Keratinocyte (primary cell): Measurements from ENCODE around the gene ANKFY1. TPM values are rescaled to one million over a fixed set of nuclear protein-coding genes. Genes with fewer than 3 reads are reported as not detected.
"Not testable (repeated sequence)": the region's sequence is repeated elsewhere in the genome, so short reads cannot be mapped to it uniquely, and the experiment has no call there.

Experiments
- DNase-seq: peaks from one replicate; pipeline ENCODE4 v3.0.0-alpha.2; 2011; ENCODE audit warnings: low read depth, missing footprints, low spot score
- FAIRE-seq: peaks from 2 replicates; lab custom pipeline; 2011; peaks lifted over from hg19 to GRCh38; lab: Jason Lieb, UNC
- H2AFZ ChIP-seq: 2 replicates; pipeline ENCODE4 v1.6.0; 2012; ENCODE audit warnings: low read length, control low read depth, inconsistent platforms; ENCODE audit not compliant: control insufficient read depth
- H3K27ac ChIP-seq: 2 replicates; pipeline ENCODE4 v1.5.1; 2011; ENCODE audit warnings: low read length; ENCODE audit not compliant: control insufficient read depth, insufficient read depth
- H3K27me3 ChIP-seq: 3 replicates; pipeline ENCODE4 v1.6.0; 2011; ENCODE audit warnings: low read length; ENCODE audit not compliant: control insufficient read depth, insufficient read depth; ENCODE audit errors: extremely low read depth
- H3K36me3 ChIP-seq, 2 experiments: 2 replicates in 1 of 2; 3 replicates in 1 of 2; pipeline ENCODE4 v1.5.1; 2011; ENCODE audit warnings: low read length in 2 of 2, mild to moderate bottlenecking in 1 of 2; ENCODE audit not compliant: control insufficient read depth in 2 of 2, insufficient read depth in 2 of 2; ENCODE audit errors: extremely low read depth in 1 of 2
- H3K4me1 ChIP-seq: 3 replicates; pipeline ENCODE4 v1.5.1; 2011; ENCODE audit warnings: low read length; ENCODE audit not compliant: control insufficient read depth, insufficient read depth; ENCODE audit errors: extremely low read depth
- H3K4me2 ChIP-seq: 3 replicates; pipeline ENCODE4 v1.6.0; 2011; ENCODE audit warnings: low read depth, low read length; ENCODE audit not compliant: control insufficient read depth, insufficient read depth; ENCODE audit errors: extremely low read depth
- H3K4me3 ChIP-seq, 3 experiments: fragments of 200-600 bp in 1 of 3; sonication (generic) in 1 of 3; 2 replicates in 2 of 3; 3 replicates in 1 of 3; pipeline ENCODE4 v1.5.1; 2011 to 2016; ENCODE audit warnings: low read length in 3 of 3, mild to moderate bottlenecking in 3 of 3, control low read depth in 2 of 3, inconsistent platforms in 1 of 3, low read depth in 1 of 3, mixed read lengths in 1 of 3, mixed run types in 1 of 3, moderate library complexity in 1 of 3; ENCODE audit not compliant: control insufficient read depth in 2 of 3, insufficient read depth in 2 of 3; ENCODE audit errors: extremely low read depth in 1 of 3
- H3K79me2 ChIP-seq: 2 replicates; pipeline ENCODE4 v1.6.0; 2012; ENCODE audit warnings: low read length; ENCODE audit not compliant: control insufficient read depth, insufficient read depth
- H3K9ac ChIP-seq: 3 replicates; pipeline ENCODE4 v1.6.0; 2011; ENCODE audit warnings: low read length; ENCODE audit not compliant: control insufficient read depth, insufficient read depth; ENCODE audit errors: extremely low read depth
- H3K9me1 ChIP-seq: 3 replicates; pipeline ENCODE4 v1.6.0; 2011; ENCODE audit warnings: low read length; ENCODE audit not compliant: control insufficient read depth, insufficient read depth; ENCODE audit errors: extremely low read depth
- H3K9me3 ChIP-seq: 2 replicates; pipeline ENCODE4 v1.5.1; 2012; ENCODE audit warnings: low read depth, low read length; ENCODE audit not compliant: control insufficient read depth
- H4K20me1 ChIP-seq: 3 replicates; pipeline ENCODE4 v1.6.0; 2011; ENCODE audit warnings: low read length; ENCODE audit not compliant: control insufficient read depth, insufficient read depth; ENCODE audit errors: extremely low read depth
- EZH2 ChIP-seq: IDR thresholded peaks from one replicate; pipeline ENCODE4 v1.6.1; 2012; ENCODE audit warnings: inconsistent platforms, mild to moderate bottlenecking, low read length, moderate library complexity
- dilution Hi-C: fragments of 300-500 bp; cut with MboI; formaldehyde crosslinking; loops from one replicate; pipeline ENCODE4 v1.7.0; 2020; ENCODE audit warnings: low sequenced_read_pairs; ENCODE audit not compliant: extremely low pct_ligation_motif_present
- polyA plus RNA-seq, 5 experiments: library from polyadenylated mRNA; depleted of rRNA in 3 of 5; stranded (reverse) in 3 of 5; stranded (forward) in 1 of 5; unstranded in 1 of 5; fragments of >200 nt; gene quantifications; 1 replicate in 1 of 5; 2 replicates in 3 of 5; 3 replicates in 1 of 5; pipeline versions ENCODE4 v1.2.1 to v1.2.3, GENCODE V29; 2011 to 2012; ENCODE audit warnings: missing spikeins in 2 of 5, low read depth in 1 of 5, low replicate concordance in 1 of 5
- TF ChIP-seq, protein P1 (sequence below), 3 experiments: IDR thresholded peaks in 1 of 3; conservative IDR thresholded peaks in 1 of 3; optimal IDR thresholded peaks in 1 of 3; 2 replicates in 2 of 3; 3 replicates in 1 of 3; pipeline versions ENCODE3 to v1.5.1; 2011; ENCODE audit warnings: low read length in 3 of 3, mild to moderate bottlenecking in 3 of 3, moderate library complexity in 2 of 3, control low read depth in 1 of 3, inconsistent platforms in 1 of 3; ENCODE audit not compliant: insufficient read depth in 2 of 3; ENCODE audit errors: extremely low read depth in 1 of 3

Gene ANKFY1
- polyA plus RNA-seq, 1 donor (not counting 4 experiments of a cell fraction or from before 2014, with no cell fraction given): 27.0 TPM

DNA sequence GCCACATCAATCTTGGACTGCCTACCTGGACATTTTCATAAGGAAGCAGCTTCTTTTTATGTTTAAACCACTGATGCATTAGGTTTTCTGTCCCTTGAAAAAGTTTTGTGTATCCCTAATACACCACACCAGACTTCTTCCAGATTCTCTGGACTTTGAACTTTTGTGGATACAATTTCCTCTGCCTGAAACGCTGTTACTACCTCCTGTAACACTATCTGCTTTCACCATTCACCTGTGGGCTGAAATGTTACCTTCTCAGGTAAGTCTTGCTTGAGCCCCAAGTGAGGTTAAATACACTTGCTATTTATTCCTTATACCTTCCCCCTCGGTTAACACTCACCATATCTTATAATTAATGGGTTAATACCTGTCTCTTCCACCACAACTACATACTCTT, 123.7 kb downstream of the ANKFY1 start:
- FAIRE-seq: no peak
- no peak for DNase-seq
- Histone ChIP-seq H3K4me1 (peaks cover 16% of the 10 kb centered on the region), H3K36me3 (peaks cover 2 to 13% of the 10 kb centered on the region in 2 experiments), H3K79me2 (peaks cover 73% of the 10 kb centered on the region), H3K9ac (no peak overlapping the region), H4K20me1 (no peaks in the 10 kb centered on the region), H2AFZ (no peak overlapping the region), H3K4me3 (no peak overlapping the region), H3K9me3 (no peaks in the 10 kb centered on the region), H3K27me3 (no peaks in the 10 kb centered on the region), H3K4me2 (no peak overlapping the region), H3K27ac (no peak overlapping the region), H3K9me1 (no peaks in the 10 kb centered on the region)
- TF ChIP-seq, protein P1, sequence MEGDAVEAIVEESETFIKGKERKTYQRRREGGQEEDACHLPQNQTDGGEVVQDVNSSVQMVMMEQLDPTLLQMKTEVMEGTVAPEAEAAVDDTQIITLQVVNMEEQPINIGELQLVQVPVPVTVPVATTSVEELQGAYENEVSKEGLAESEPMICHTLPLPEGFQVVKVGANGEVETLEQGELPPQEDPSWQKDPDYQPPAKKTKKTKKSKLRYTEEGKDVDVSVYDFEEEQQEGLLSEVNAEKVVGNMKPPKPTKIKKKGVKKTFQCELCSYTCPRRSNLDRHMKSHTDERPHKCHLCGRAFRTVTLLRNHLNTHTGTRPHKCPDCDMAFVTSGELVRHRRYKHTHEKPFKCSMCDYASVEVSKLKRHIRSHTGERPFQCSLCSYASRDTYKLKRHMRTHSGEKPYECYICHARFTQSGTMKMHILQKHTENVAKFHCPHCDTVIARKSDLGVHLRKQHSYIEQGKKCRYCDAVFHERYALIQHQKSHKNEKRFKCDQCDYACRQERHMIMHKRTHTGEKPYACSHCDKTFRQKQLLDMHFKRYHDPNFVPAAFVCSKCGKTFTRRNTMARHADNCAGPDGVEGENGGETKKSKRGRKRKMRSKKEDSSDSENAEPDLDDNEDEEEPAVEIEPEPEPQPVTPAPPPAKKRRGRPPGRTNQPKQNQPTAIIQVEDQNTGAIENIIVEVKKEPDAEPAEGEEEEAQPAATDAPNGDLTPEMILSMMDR (optimal IDR thresholded peaks at IDR 0.05 in 1 of 3, IDR thresholded peaks at IDR 0.05 in 1 of 3, conservative IDR thresholded peaks at IDR 0.05 in 1 of 3; ENCODE audit: extremely low read depth in 1 of 3, insufficient read depth in 2 of 3, low read length in 3 of 3): no peak
- TF ChIP-seq EZH2: no peak
- dilution Hi-C loops: no loop called here

DNA sequence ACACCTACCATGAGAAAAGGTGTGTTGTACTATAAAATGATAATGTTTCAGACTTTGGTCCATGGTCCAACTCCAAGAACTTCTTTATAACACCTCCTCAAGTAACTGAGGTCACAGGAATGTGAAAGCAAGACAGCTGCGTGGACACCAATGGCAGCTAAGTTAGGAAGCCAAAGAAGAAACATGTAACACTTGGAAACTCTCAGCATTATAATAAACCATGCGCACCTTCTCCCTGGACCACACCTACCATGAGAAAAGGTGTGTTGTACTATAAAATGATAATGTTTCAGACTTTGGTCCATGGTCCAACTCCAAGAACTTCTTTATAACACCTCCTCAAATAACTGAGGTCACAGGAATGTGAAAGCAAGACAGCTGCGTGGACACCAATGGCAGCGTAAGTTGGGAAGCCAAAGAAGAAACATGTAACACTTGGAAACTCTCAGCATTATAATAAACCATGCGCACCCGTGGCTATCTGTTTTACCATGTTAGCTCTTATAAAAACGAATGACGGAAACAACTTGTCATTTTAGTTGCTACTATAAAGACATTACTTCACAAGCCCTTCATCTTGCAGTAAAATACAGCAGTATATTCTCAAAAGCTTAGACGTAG, 124.8 kb downstream of the ANKFY1 start:
- H3K4me2 ChIP-seq, dilution Hi-C loops, H4K20me1 ChIP-seq, FAIRE-seq, H3K27me3 ChIP-seq, DNase-seq, H3K9me1 ChIP-seq, H3K9me3 ChIP-seq, H3K27ac ChIP-seq, H2AFZ ChIP-seq, H3K4me3 ChIP-seq, H3K9ac ChIP-seq: not testable (repeated sequence)
- Histone ChIP-seq H3K79me2 (peaks cover 81% of the 10 kb centered on the region), H3K36me3 (peaks cover 2 to 13% of the 10 kb centered on the region in 2 experiments), H3K4me1 (peaks cover 10% of the 10 kb centered on the region)

DNA sequence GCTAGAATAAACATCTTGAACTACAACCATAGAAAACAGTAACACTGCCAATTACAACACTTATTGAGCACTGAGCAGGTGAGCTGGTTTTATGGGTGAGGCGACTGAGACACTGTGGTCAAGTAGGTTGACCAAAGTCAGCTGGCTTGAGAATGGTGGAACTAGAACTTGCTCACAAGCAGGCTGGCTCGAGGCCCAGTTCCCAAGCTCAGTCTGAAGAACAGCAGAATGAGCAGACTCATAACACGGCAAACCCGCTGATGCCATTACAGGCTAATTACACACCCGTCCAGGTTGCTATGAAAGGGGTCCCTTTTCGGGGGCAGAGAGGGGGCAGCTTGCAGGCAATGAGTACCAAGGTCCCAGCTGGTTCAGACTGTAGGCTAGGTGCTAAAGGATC, 127.4 kb downstream of the ANKFY1 start:
- FAIRE-seq: no peak
- no peak overlapping the region for H3K4me2 ChIP-seq
- H3K79me2 ChIP-seq: peaks cover 85% of the 10 kb centered on the region
- no peaks in the 10 kb centered on the region for H4K20me1 ChIP-seq
- H3K4me1 ChIP-seq: peaks cover 6% of the 10 kb centered on the region
- H2AFZ ChIP-seq: no peak overlapping the region
- no peak overlapping the region for H3K4me3 ChIP-seq
- TF ChIP-seq, protein P1 (optimal IDR thresholded peaks at IDR 0.05 in 1 of 3, IDR thresholded peaks at IDR 0.05 in 1 of 3, conservative IDR thresholded peaks at IDR 0.05 in 1 of 3; ENCODE audit: extremely low read depth in 1 of 3, insufficient read depth in 2 of 3, low read length in 3 of 3): no peak
- no peak for TF ChIP-seq EZH2
- H3K36me3 ChIP-seq: peaks cover 2 to 13% of the 10 kb centered on the region in 2 experiments
- H3K9ac ChIP-seq: no peak overlapping the region
- no peaks in the 10 kb centered on the region for H3K9me1 ChIP-seq
- H3K27me3 ChIP-seq: no peaks in the 10 kb centered on the region
- no peaks in the 10 kb centered on the region for H3K9me3 ChIP-seq
- H3K27ac ChIP-seq: no peak overlapping the region
- dilution Hi-C loops: no loop called here
- no peak for DNase-seq
